Measurements from ENCODE around the gene SLC7A8.

SLC7A8 gene

DNA sequence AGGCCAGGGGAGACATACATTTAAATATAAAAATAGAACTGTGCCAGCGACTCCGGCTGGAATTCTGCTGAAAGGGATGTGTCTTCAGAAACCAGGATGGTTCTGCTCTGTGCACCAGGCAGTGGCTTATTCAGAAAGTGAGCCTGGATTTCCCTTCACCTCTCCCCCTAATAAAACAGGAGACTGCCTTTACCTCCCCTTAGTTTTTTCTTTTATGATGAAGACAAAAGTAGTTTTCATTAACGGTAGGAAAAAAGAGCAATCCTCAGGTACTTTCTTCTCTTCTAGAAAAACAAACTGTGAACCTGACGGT lies 346 bp downstream of the SLC7A8 start:
- no peaks in the 10 kb centered on the region for H3K36me3 ChIP-seq (ENCODE audit: control insufficient read depth in 1 of 2, insufficient read depth in 2 of 2, low read depth in 1 of 2, low read length in 2 of 2)
- peak overlapping the region in 1 of 2 experiments; percentile 81 for H3K4me3 ChIP-seq (ENCODE audit: insufficient read depth in 1 of 2, low read depth in 1 of 2, low read length in 2 of 2)
- H3K14ac ChIP-seq (ENCODE audit: low read length in 2 of 2), result no peak overlapping the region
- H3K4me2 ChIP-seq (ENCODE audit: low read length, poor library complexity, severe bottlenecking), result peak overlapping the region; percentile 99
- no peak overlapping the region for H3K27ac ChIP-seq (ENCODE audit: low read length, poor library complexity, severe bottlenecking)
- H3K4ac ChIP-seq (ENCODE audit: low read depth in 1 of 2, low read length in 2 of 2), result no peak overlapping the region
- no peak overlapping the region for H2AK5ac ChIP-seq (ENCODE audit: low read length, severe bottlenecking)
- H2AFZ ChIP-seq (ENCODE audit: low read depth, low read length), result no peak overlapping the region
- no peak overlapping the region for H3K23ac ChIP-seq (ENCODE audit: low read length in 2 of 2)
- H2BK5ac ChIP-seq (ENCODE audit: low read depth, low read length, poor library complexity, severe bottlenecking), result no peak overlapping the region
- DNase-seq, result no peak
- no peak overlapping the region for H3K18ac ChIP-seq (ENCODE audit: low read depth in 1 of 2, low read length in 2 of 2)
- H3K27me3 ChIP-seq (ENCODE audit: control insufficient read depth in 1 of 2, insufficient read depth in 1 of 2, low read length in 2 of 2), result peaks cover 14 to 24% of the 10 kb centered on the region in 2 experiments
- no peak overlapping the region for H4K8ac ChIP-seq (ENCODE audit: low read length)
- no peak overlapping the region for H2BK12ac ChIP-seq (ENCODE audit: low read length in 2 of 2)
- H4K91ac ChIP-seq (ENCODE audit: low read length), result no peak overlapping the region
- no peaks in the 10 kb centered on the region for H3K79me1 ChIP-seq (replicated peaks; ENCODE audit: low read length, poor library complexity, severe bottlenecking)
- no peak overlapping the region for H2BK120ac ChIP-seq (ENCODE audit: low read depth, low read length)
- H3K4me1 ChIP-seq (ENCODE audit: control insufficient read depth, insufficient read depth, low read depth, low read length), result peaks cover 6% of the 10 kb centered on the region
- under 1% methylated on average over 4 of the region's 4 CpGs for WGBS
- peak overlapping the region; percentile 87 for H3K9ac ChIP-seq (ENCODE audit: low read length)
- no peak overlapping the region for H2BK15ac ChIP-seq (ENCODE audit: low read depth, poor library complexity, severe bottlenecking)
- no peaks in the 10 kb centered on the region for H3K9me3 ChIP-seq (ENCODE audit: control insufficient read depth, low read length)

DNA sequence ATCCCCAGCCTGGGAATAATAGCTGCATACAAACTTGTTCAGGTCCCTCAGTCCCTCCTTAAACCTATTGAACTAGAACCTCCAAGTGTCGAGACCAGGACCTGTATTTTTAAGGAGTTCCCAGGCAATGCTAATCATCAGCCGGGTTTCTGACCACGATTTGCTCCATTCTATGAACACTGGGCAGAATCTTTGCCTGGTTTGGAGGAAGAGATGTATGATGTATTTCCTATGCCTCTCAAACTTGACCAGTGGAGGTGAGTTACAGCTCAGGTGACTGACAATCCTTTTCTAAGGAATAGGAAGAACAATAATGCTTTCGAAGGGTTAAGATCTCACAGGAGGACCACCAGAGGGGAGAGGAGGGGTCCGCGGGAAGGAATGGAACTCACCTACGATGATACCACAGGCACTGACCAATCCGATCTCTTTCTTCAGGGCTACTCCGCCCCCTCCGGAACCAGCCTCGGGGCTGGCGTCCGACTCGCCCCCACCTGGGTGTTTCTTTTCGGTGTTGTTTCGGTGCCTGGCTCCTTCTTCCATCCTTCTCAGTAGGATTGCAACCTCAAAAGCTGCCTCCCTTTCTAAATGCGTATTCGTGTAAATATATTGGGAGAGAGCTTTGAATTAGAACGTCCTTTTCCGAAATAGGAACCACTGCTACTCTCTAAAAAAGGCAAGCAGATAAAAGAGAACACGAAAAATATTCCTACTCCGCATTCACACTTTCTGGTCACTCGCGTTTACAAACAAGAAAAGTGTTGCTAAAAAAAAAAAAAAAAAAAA lies 895 bp downstream of the SLC7A8 start:
- no peak overlapping the region for H4K8ac ChIP-seq (ENCODE audit: low read length)
- H2BK12ac ChIP-seq (ENCODE audit: low read length in 2 of 2), result no peak overlapping the region
- WGBS, result 0% methylated on average over 16 of the region's 24 CpGs
- H3K4me3 ChIP-seq (ENCODE audit: insufficient read depth in 1 of 2, low read depth in 1 of 2, low read length in 2 of 2), result peak overlapping the region; percentile 57 to 81
- no peak overlapping the region for H3K23ac ChIP-seq (ENCODE audit: low read length in 2 of 2)
- H2BK120ac ChIP-seq (ENCODE audit: low read depth, low read length), result no peak overlapping the region
- H3K36me3 ChIP-seq (ENCODE audit: control insufficient read depth in 1 of 2, insufficient read depth in 2 of 2, low read depth in 1 of 2, low read length in 2 of 2), result no peaks in the 10 kb centered on the region
- no peak overlapping the region for H4K91ac ChIP-seq (ENCODE audit: low read length)
- H3K9me3 ChIP-seq (ENCODE audit: control insufficient read depth, low read length), result no peaks in the 10 kb centered on the region
- H2AK5ac ChIP-seq (ENCODE audit: low read length, severe bottlenecking), result no peak overlapping the region
- H3K27me3 ChIP-seq (ENCODE audit: control insufficient read depth in 1 of 2, insufficient read depth in 1 of 2, low read length in 2 of 2), result peaks cover 14 to 24% of the 10 kb centered on the region in 2 experiments
- no peaks in the 10 kb centered on the region for H3K79me1 ChIP-seq (replicated peaks; ENCODE audit: low read length, poor library complexity, severe bottlenecking)
- H3K4me1 ChIP-seq (ENCODE audit: control insufficient read depth, insufficient read depth, low read depth, low read length), result peaks cover 6% of the 10 kb centered on the region
- H3K14ac ChIP-seq (ENCODE audit: low read length in 2 of 2), result no peak overlapping the region
- no peak overlapping the region for H3K4ac ChIP-seq (ENCODE audit: low read depth in 1 of 2, low read length in 2 of 2)
- peak overlapping the region in 1 of 2 experiments; percentile 43 for H3K18ac ChIP-seq (ENCODE audit: low read depth in 1 of 2, low read length in 2 of 2)
- H2BK5ac ChIP-seq (ENCODE audit: low read depth, low read length, poor library complexity, severe bottlenecking), result no peak overlapping the region
- DNase-seq, result no peak
- H3K4me2 ChIP-seq (ENCODE audit: low read length, poor library complexity, severe bottlenecking), result peak overlapping the region; percentile 99
- H2BK15ac ChIP-seq (ENCODE audit: low read depth, poor library complexity, severe bottlenecking), result peak overlapping the region; percentile 23
- peak overlapping the region; percentile 87 for H3K9ac ChIP-seq (ENCODE audit: low read length)
- H3K27ac ChIP-seq (ENCODE audit: low read length, poor library complexity, severe bottlenecking), result no peak overlapping the region
- peak overlapping the region; percentile 64 for H2AFZ ChIP-seq (ENCODE audit: low read depth, low read length)

DNA sequence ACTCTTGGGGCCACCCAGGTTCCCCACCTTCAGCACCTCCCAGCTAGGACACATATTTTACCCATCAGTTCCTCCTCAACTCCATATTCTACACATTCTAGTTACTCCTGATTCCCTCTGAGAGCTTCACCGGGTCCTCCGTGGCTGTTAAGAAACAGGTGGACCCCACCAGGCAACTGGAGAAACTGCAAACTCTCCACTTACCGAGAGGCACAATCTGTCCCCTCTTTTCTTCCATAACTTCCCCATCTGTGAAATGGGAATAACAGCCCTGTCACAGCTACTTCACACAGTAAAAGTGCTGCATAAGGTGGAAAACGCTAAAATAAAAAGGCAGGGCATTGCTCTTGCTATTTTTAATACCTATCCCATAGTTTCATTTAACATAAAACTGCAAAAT lies 1.5 kb downstream of the SLC7A8 start:
- H4K8ac ChIP-seq (ENCODE audit: low read length), result no peak overlapping the region
- no peak overlapping the region for H2BK12ac ChIP-seq (ENCODE audit: low read length in 2 of 2)
- 15% methylated on average over 4 of the region's 4 CpGs for WGBS
- H3K4ac ChIP-seq (ENCODE audit: low read depth in 1 of 2, low read length in 2 of 2), result no peak overlapping the region
- no peak overlapping the region for H3K23ac ChIP-seq (ENCODE audit: low read length in 2 of 2)
- H3K36me3 ChIP-seq (ENCODE audit: control insufficient read depth in 1 of 2, insufficient read depth in 2 of 2, low read depth in 1 of 2, low read length in 2 of 2), result no peaks in the 10 kb centered on the region
- H2BK120ac ChIP-seq (ENCODE audit: low read depth, low read length), result no peak overlapping the region
- H3K27me3 ChIP-seq (ENCODE audit: control insufficient read depth in 1 of 2, insufficient read depth in 1 of 2, low read length in 2 of 2), result peaks cover 14 to 24% of the 10 kb centered on the region in 2 experiments
- H3K9ac ChIP-seq (ENCODE audit: low read length), result peak overlapping the region; percentile 87
- H3K14ac ChIP-seq (ENCODE audit: low read length in 2 of 2), result no peak overlapping the region
- no peak overlapping the region for H3K27ac ChIP-seq (ENCODE audit: low read length, poor library complexity, severe bottlenecking)
- no peak overlapping the region for H3K4me2 ChIP-seq (ENCODE audit: low read length, poor library complexity, severe bottlenecking)
- no peak for DNase-seq
- H2AK5ac ChIP-seq (ENCODE audit: low read length, severe bottlenecking), result no peak overlapping the region
- no peaks in the 10 kb centered on the region for H3K9me3 ChIP-seq (ENCODE audit: control insufficient read depth, low read length)
- no peak overlapping the region for H4K91ac ChIP-seq (ENCODE audit: low read length)
- H2BK15ac ChIP-seq (ENCODE audit: low read depth, poor library complexity, severe bottlenecking), result no peak overlapping the region
- H3K79me1 ChIP-seq (replicated peaks; ENCODE audit: low read length, poor library complexity, severe bottlenecking), result no peaks in the 10 kb centered on the region
- H3K4me3 ChIP-seq (ENCODE audit: insufficient read depth in 1 of 2, low read depth in 1 of 2, low read length in 2 of 2), result peak overlapping the region in 1 of 2 experiments; percentile 81
- no peak overlapping the region for H2AFZ ChIP-seq (ENCODE audit: low read depth, low read length)
- no peak overlapping the region for H2BK5ac ChIP-seq (ENCODE audit: low read depth, low read length, poor library complexity, severe bottlenecking)
- peaks cover 6% of the 10 kb centered on the region for H3K4me1 ChIP-seq (ENCODE audit: control insufficient read depth, insufficient read depth, low read depth, low read length)
- H3K18ac ChIP-seq (ENCODE audit: low read depth in 1 of 2, low read length in 2 of 2), result no peak overlapping the region

- Histone ChIP-seq H3K4ac (ENCODE audit: low read depth in 1 of 2, low read length in 2 of 2) (no peak overlapping the region), H3K79me1 (replicated peaks; ENCODE audit: low read length, poor library complexity, severe bottlenecking) (no peaks in the 10 kb centered on the region), H2BK15ac (ENCODE audit: low read depth, poor library complexity, severe bottlenecking) (no peak overlapping the region), H3K4me2 (ENCODE audit: low read length, poor library complexity, severe bottlenecking) (no peak overlapping the region), H2BK120ac (ENCODE audit: low read depth, low read length) (no peak overlapping the region), H4K91ac (ENCODE audit: low read length) (no peak overlapping the region), H2AK5ac (ENCODE audit: low read length, severe bottlenecking) (no peak overlapping the region), H3K4me3 (ENCODE audit: insufficient read depth in 1 of 2, low read depth in 1 of 2, low read length in 2 of 2) (peak overlapping the region in 1 of 2 experiments; percentile 81), H3K36me3 (ENCODE audit: control insufficient read depth in 1 of 2, insufficient read depth in 2 of 2, low read depth in 1 of 2, low read length in 2 of 2) (no peaks in the 10 kb centered on the region), H2AFZ (ENCODE audit: low read depth, low read length) (no peak overlapping the region), H3K14ac (ENCODE audit: low read length in 2 of 2) (no peak overlapping the region), H4K8ac (ENCODE audit: low read length) (no peak overlapping the region), H3K27ac (ENCODE audit: low read length, poor library complexity, severe bottlenecking) (no peak overlapping the region), H2BK12ac (ENCODE audit: low read length in 2 of 2) (no peak overlapping the region), H3K23ac (ENCODE audit: low read length in 2 of 2) (no peak overlapping the region), H2BK5ac (ENCODE audit: low read depth, low read length, poor library complexity, severe bottlenecking) (no peak overlapping the region), H3K27me3 (ENCODE audit: control insufficient read depth in 1 of 2, insufficient read depth in 1 of 2, low read length in 2 of 2) (peaks cover 14 to 24% of the 10 kb centered on the region in 2 experiments), H3K4me1 (ENCODE audit: control insufficient read depth, insufficient read depth, low read depth, low read length) (peaks cover 6% of the 10 kb centered on the region), H3K18ac (ENCODE audit: low read depth in 1 of 2, low read length in 2 of 2) (no peak overlapping the region), H3K9me3 (ENCODE audit: control insufficient read depth, low read length) (no peaks in the 10 kb centered on the region), H3K9ac (ENCODE audit: low read length) (peak overlapping the region; percentile 87)
- no peak for DNase-seq
- WGBS, result 81% methylated on average over 3 of the region's 3 CpGs
These were observed 2.0 kb downstream of the SLC7A8 start for GRCh38 chr14:23181453-23181852.

All from mesenchymal stem cell (in vitro differentiated cells and primary cell).